Activated CD4-positive, alpha-beta T cell treated with anti-CD3 and anti-CD28 coated beads for 4 hours (primary cell): ENCODE data around the gene KRTAP2-4.
"Not testable (repeated sequence)": the region's sequence is repeated elsewhere in the genome, so short reads cannot be mapped to it uniquely, and the experiment has no call there.

Experiments used
- DNase-seq, 2 donors: peaks; one replicate each; pipeline ENCODE4 v3.0.0-alpha.2; 2020

The KRTAP2-4 gene

DNA sequence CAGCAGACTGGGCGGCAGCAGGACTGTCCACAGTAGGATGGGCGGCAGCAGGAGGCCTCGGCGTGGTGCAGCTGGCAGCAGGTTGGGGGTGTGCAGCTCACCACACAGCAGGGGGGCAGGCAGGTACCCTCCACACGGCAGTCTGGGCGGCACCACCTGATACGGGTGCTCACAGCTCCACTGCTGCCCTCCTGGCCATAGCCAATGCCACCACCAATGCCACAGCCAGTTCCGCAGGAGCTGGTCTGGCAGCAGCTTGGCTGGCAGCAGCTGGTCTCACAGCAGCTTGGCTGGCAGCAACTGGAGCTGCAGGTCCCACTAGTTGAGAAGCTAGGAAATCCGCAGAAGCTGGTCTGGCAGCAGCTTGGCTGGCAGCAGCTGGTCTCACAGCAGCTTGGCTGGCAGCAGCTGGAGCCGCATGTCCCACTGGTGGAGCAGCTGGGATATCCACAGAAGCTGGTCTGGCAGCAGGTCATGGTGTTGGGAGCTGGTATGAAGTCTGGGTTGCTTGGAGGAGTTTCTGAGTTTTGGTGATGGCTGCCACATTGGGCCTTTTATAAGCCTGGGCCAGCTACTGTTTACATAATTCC, 31.2 kb downstream of the KRTAP2-4 start, which contains the start of gene KRTAP1-3:
Gene KRTAP1-3 (minus strand): TSS at position 529 of the 590 bp plus-strand sequence. CDS start 53 bp downstream, at position 476.
- DNase-seq: not testable (repeated sequence)

DNA sequence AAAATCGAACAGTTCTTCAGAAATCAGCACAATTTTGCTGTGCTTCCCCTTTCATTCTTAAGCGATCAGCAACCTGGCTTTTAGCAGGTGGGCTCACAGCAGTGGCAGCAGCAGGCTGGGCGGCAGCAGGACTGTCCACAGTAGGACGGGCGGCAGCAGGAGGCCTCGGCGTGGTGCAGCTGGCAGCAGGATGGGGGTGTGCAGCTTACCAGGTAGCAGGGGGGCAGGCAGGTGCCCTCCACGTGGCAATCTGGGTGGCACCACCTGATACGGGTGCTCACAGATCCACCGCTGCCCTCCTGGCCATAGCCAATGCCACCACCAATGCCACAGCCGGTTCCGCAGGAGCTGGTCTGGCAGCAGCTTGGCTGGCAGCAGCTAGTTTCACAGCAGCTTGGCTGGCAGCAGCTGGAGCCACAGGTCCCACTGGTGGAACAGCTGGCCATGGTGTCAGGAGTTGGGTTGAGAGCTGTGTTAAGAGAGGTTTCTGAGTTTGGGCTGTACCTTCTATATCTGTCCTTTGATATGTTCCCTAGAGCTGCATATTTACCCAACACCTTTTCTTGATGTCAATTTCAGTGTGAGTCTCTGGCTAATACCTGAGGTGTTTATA, 35.9 kb downstream of the KRTAP2-4 start, which contains the start of gene KRTAP1-4:
Gene KRTAP1-4 (minus strand): TSS at position 563 of the 613 bp plus-strand sequence. CDS start 117 bp downstream, at position 446.
- DNase-seq: no peak

DNA sequence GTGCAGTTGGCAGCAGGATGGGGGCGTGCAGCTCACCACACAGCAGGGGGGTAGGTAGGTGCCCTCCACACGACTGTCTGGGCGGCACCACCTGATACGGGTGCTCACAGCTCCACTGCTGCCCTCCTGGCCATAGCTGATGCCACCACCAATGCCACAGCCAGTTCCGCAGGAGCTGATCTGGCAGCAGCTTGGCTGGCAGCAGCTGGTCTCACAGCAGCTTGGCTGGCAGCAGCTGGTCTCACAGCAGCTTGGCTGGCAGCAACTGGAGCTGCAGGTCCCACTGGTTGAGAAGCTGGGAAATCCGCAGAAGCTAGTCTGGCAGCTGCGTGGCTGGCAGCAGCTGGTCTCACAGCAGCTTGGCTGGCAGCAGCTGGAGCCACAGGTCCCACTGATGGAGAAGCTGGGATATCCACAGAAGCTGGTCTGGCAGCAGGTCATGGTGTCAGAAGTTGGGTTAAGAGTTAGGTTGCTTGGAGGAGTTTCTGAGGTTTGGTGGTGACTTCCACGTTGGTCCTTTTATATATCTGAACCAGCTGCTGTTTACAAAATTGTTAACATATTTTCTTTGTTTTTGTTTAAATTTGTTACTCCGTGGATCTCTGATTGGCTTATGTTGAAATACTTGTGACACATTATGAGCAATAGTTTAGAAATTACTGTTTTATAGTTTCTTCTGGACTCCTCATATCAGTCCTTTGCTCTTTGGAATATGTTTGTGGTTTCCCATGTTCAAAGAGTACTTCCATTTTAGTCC, 38.8 kb downstream of the KRTAP2-4 start, which contains the start of gene KRTAP1-5:
Gene KRTAP1-5 (minus strand): TSS at position 494 of the 757 bp plus-strand sequence. CDS start 53 bp downstream, at position 441.
- no peak for DNase-seq

DNA sequence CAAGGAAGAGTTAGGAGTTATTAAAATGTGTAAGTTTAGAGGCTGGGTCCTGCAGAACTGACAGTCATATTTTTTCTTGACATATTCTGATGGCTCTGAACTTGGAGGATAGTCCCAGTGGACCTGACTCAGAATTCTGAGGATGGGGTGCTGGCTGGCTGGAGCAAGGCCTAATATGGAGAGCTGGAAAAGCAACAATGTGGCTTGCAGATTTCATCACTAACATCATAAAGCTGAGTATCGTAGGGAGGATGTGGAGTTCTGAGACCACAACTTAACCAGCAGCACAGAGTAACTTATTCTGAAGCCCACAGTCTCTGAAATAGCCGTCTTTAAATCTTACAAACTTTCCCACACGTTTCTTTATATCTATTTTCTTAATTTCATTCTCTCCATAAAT, 41.0 kb downstream of the KRTAP2-4 start:
- no peak for DNase-seq

DNA sequence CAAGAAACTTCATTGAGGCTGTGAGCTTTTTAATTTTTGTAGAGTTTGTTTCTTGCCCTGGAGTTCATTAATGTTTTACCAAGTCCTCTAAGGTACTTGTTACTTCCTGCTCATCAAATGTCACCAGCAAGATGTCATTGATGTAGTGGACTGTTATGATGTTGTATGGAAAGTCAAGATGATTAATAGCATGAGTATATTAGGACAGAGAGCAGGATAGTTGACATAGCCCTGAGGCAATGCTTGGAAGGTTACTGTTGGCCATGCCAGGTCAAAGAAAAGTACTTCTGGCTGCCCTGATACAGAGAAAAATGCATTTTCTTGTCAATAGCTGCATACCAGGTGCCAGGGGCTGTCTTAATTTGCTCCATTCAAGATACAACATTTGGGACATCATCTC, 45.3 kb downstream of the KRTAP2-4 start:
- DNase-seq: no peak

DNA sequence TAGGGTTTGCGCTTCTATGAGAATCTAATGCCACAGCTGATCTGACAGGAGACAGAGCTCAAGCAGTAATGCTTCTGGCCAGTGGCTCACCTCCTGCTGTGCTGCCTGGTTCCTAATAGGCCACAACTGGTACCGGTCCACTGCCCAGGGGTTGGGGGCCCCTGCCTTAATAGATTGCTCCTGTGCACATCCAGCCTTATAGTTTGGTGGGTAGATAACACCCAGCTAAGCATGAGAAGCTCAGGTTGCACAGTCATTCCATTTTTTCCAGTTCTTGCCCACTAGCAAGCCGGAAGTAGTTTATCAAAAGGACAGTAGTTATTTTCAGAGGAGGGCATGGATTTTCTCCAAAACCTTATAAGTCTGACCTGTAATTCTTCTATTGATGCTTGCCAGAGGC, 46.3 kb downstream of the KRTAP2-4 start:
- no peak for DNase-seq

DNA sequence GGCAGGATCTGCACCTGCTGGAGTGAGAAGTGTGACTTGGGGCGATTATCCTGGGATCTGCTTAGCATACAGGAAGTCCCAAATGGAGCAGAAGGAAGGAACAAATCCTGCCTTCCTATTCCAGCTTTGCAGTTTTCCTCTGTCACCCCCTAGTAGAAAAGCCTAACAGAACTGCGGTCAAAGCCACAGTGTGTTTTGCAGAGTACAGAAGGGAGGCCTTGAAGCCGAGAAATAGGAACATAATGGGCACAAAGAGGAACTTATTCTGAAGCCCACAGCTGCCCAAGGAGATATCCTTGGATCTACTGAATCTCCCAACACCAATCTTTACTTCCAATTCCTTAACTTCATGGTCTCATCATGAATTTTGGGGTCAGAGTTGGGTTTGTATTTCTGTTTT, 47.1 kb downstream of the KRTAP2-4 start:
- DNase-seq: no peak

DNA sequence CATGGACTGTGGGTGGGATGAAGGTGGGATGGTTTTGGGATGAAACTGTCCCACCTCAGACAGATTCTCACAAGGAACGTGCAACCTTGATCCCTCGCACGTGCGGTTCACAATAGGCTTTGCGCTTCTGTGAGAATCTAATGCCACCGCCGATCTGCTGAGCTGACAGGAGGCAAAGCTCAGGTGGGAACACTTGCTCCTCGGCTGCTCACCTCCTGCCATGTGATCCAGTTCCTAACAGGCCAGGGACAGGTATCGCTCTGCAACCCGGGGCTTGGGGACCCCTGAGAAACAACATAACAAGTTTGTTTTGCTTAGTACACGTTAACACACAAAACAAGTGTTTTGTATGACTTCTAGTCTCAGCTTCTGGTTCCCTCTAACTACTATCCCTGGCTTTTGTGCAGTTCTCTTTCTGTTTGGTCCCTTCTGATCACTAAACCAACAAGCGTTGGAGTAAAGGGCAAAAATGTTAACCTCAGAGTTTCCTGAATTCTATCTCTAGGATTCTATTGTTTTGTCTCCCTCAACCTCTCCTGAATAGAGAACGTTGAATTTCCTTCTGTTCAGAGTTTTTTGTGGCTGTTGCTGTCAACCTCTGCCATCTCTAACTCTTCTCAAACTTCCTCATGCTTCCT, 49.0 kb downstream of the KRTAP2-4 start:
- DNase-seq: no peak

DNA sequence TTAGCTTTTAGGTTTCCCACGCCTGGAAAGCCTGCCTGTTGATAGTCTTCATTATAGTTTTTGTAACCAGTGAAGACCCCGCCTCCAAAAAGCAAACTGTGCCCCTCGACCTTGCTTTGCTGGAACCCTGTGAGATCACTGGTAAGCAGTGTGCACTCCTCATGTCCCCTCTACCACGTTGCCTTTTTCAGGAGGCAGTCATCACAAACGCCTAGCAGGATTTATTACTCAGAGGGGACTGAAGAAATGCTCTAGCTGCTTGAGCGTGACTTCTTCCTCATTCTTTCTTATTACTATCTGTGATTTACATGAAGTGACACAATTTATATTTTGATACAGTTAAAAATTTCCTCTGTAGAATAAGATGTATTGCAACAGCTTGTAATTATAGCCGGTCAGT, 50.2 kb downstream of the KRTAP2-4 start:
- no peak for DNase-seq
